ENCODE results near the gene TAF11L5.
"Not testable (repeated sequence)": the region's sequence is repeated elsewhere in the genome, so short reads cannot be mapped to it uniquely, and the experiment has no call there.

The TAF11L5 gene

GRCh38 chr5:17524935-17525334 lies at the start of gene TAF11L5:
TAF11L5 (plus strand) TSS chr5:17525235.
- DNase-seq (ENCODE audit: low spot score): not testable (repeated sequence)

- no peak for DNase-seq (ENCODE audit: low spot score)
Observed at GRCh38 chr5:17477043-17477442, 48.0 kb upstream of the TAF11L5 start.

GRCh38 chr5:17477573-17478265 lies 47.3 kb upstream of the TAF11L5 start:
- DNase-seq (ENCODE audit: low spot score): no peak

GRCh38 chr5:17481378-17481777 lies 43.7 kb upstream of the TAF11L5 start:
- DNase-seq (ENCODE audit: low spot score): no peak

- no peak for DNase-seq (ENCODE audit: low spot score)
Observed at GRCh38 chr5:17482790-17483189, 42.2 kb upstream of the TAF11L5 start.

- not testable (repeated sequence) for DNase-seq (ENCODE audit: low spot score)
Observed at GRCh38 chr5:17486464-17487173, 38.4 kb upstream of the TAF11L5 start.

GRCh38 chr5:17487174-17487512 lies 37.9 kb upstream of the TAF11L5 start:
- DNase-seq (ENCODE audit: low spot score): no peak

GRCh38 chr5:17491257-17491656 lies 33.8 kb upstream of the TAF11L5 start:
- not testable (repeated sequence) for DNase-seq (ENCODE audit: low spot score)

GRCh38 chr5:17492770-17493169 lies 32.3 kb upstream of the TAF11L5 start:
- no peak for DNase-seq (ENCODE audit: low spot score)

GRCh38 chr5:17497446-17497845 lies 27.6 kb upstream of the TAF11L5 start:
- no peak for DNase-seq (ENCODE audit: low spot score)

GRCh38 chr5:17497931-17498330 lies 27.1 kb upstream of the TAF11L5 start, which contains the start of gene TAF11L2:
TAF11L2 (plus strand) TSS chr5:17498231.
- not testable (repeated sequence) for DNase-seq (ENCODE audit: low spot score)

GRCh38 chr5:17511775-17512325 lies 13.2 kb upstream of the TAF11L5 start:
- no peak for DNase-seq (ENCODE audit: low spot score)

- not testable (repeated sequence) for DNase-seq (ENCODE audit: low spot score)
Observed at GRCh38 chr5:17517526-17517925, 7.5 kb upstream of the TAF11L5 start.

- DNase-seq (ENCODE audit: low spot score): not testable (repeated sequence)
Observed at GRCh38 chr5:17518067-17518466, 7.0 kb upstream of the TAF11L5 start, which contains the start of gene TAF11L3. TAF11L3 (plus strand) TSS chr5:17518367.

- DNase-seq (ENCODE audit: low spot score): not testable (repeated sequence)
Observed at GRCh38 chr5:17519508-17519907, 5.5 kb upstream of the TAF11L5 start.

GRCh38 chr5:17521501-17521900 lies 3.5 kb upstream of the TAF11L5 start, which contains the start of gene TAF11L4:
TAF11L4 (plus strand) TSS chr5:17521801.
- DNase-seq (ENCODE audit: low spot score): not testable (repeated sequence)

- not testable (repeated sequence) for DNase-seq (ENCODE audit: low spot score)
Observed at GRCh38 chr5:17526504-17526903, 1.5 kb downstream of the TAF11L5 start.

GRCh38 chr5:17528369-17528768 lies 3.3 kb downstream of the TAF11L5 start, which contains the start of gene TAF11L6:
TAF11L6 (plus strand) TSS chr5:17528669.
- DNase-seq (ENCODE audit: low spot score): not testable (repeated sequence)

Measured in RKO (cell line).